GM12891 (cell line): ENCODE measurements around the gene PPCS.

Experiments used
- DNase-seq: peaks from one replicate; pipeline ENCODE4 v3.0.0; 2011; ENCODE audit warnings: low spot score; ENCODE audit not compliant: insufficient read length
- FAIRE-seq: peaks from 2 replicates; lab custom pipeline; 2011; peaks lifted over from hg19 to GRCh38; lab: Jason Lieb, UNC
- PAX5 ChIP-seq: IDR thresholded peaks from 2 replicates; pipeline ENCODE4 v1.6.1; 2011; ENCODE audit warnings: low read length, moderate library complexity, mild to moderate bottlenecking; ENCODE audit not compliant: insufficient read depth, severe bottlenecking
- POLR2A ChIP-seq: IDR thresholded peaks from 2 replicates; pipeline ENCODE4 v1.6.1; 2011; ENCODE audit warnings: low read depth, low read length, control low read depth
- POLR2AphosphoS5 ChIP-seq: IDR thresholded peaks from 2 replicates; pipeline ENCODE4 v1.6.1; 2011; ENCODE audit warnings: low read depth, low read length, control low read depth
- POU2F2 ChIP-seq: IDR thresholded peaks from 2 replicates; pipeline ENCODE4 v1.6.1; 2011; ENCODE audit warnings: low read depth, mild to moderate bottlenecking, control low read depth, low read length, moderate library complexity
- SPI1 ChIP-seq: IDR thresholded peaks from 2 replicates; pipeline ENCODE4 v1.6.1; 2011; ENCODE audit warnings: low read depth, low read length, control low read depth
- TAF1 ChIP-seq: IDR thresholded peaks from 2 replicates; pipeline ENCODE4 v1.6.1; 2011; ENCODE audit warnings: low read depth, low read length, control low read depth

Gene PPCS

DNA sequence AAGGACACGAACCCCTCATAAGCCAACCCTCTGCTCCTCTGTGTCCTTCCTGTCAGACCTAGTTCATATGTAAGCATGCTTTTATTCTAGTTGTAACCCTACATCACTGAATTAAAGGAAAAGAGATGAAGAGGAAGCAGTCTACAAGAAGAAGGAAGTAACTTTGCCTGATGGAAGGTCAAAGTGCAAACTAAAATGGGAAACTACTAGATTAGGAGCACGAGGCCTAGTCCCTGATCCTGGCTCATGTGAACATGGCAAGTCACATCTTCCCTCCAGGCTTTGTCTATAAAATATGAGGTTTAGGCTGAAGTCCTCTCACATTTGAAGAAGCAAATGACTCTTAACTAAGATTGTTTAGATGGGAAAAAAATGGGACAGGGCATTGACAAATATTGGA lies 13.7 kb upstream of the PPCS start:
- FAIRE-seq (no peak), DNase-seq (no peak)
- TF ChIP-seq POLR2AphosphoS5 (no peak), POU2F2 (no peak), POLR2A (no peak), PAX5 (no peak), TAF1 (no peak), SPI1 (no peak)

DNA sequence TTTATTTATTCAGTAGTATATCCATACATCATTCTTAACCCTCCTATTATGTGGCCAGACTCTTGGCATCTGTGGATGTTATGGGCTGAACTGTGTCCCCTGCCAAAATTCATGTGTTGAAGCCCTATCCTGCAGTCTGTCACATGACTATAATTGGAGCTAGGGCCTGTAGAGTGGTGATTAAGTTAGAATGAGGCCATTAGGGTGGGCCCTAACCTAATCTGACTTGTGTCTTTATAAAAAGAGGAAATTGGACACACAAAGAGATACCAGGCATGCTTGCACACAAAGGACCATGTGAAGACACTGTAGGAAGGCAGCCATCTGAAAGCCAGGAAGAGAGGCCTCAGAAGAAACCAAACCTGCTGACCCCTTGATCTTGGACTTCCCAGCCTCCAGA lies 7.1 kb upstream of the PPCS start:
- no peak for FAIRE-seq

DNA sequence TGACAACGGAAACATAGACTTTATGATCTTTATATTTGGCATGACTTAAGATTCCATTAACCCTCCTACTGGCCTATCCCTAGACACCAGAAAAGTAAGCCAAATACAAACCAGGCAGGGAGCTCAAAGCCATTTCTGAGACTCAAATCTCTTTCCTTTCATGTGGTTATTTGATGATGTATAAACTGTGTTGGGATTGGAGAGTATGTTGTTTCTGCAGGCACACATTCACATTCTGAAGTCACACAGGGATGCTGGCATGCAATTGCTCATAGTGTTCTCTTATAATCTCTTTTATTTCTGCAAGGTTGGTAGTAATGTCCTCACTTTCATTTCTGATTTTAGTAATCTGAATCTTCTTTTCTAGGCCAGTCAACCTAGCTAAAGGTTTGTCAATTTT lies 6.3 kb upstream of the PPCS start:
- TF ChIP-seq PAX5: no peak
- no peak for TF ChIP-seq SPI1
- TF ChIP-seq POLR2AphosphoS5: no peak
- TF ChIP-seq POLR2A: no peak
- no peak for TF ChIP-seq POU2F2
- TF ChIP-seq TAF1: no peak
- no peak for FAIRE-seq
- no peak for DNase-seq

More for the DNA sequence above, 7.1 kb upstream of the PPCS start:
- no peak for DNase-seq
- no peak for TF ChIP-seq TAF1
- no peak for TF ChIP-seq POU2F2
- no peak for TF ChIP-seq POLR2A
- TF ChIP-seq POLR2AphosphoS5: no peak
- no peak for TF ChIP-seq PAX5
- no peak for TF ChIP-seq SPI1

DNA sequence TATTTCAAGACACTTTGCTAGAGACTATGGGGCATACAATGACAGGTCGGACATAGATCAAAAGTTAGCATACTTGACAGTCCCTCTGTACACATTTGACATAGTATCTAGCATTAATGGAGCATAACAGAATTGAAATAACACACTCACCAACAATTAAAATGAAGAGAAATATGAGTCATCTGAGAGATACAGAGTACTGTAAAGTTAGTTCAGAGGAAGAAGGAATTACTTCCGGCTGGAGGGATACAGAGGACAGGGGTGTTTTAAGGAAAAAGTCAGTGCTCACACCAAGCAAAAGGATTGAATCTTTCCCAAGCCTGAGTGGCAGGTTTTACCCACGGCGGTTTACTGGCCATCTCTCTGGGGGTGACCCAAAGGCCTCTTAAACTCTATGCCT lies 3.0 kb upstream of the PPCS start:
- FAIRE-seq (no peak), DNase-seq (no peak)
- TF ChIP-seq POLR2A: no peak
- TF ChIP-seq POLR2AphosphoS5: no peak
- TF ChIP-seq SPI1: no peak

DNA sequence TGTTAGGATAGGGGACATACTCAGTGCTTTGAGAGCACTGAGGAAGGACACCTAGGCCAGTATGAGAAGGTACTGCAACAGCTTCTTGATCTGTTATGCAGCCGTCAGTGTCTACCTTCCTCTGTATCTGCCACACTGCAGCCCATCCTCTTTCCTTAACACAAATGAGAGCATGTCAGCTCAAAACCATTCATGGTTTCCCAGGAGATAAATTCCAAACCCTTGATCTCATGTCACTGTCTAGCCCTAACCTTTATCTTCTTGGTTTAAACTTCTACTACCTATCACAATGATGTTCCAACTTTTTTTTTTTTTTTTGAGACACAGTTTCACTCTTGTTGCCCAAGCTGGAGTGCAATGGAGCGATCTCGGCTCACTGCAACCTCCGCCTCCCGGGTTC lies 1.9 kb upstream of the PPCS start:
- FAIRE-seq: no peak
- DNase-seq: no peak
- TF ChIP-seq SPI1 (no peak), PAX5 (no peak), POU2F2 (no peak), TAF1 (no peak), POLR2A (no peak), POLR2AphosphoS5 (no peak)

DNA sequence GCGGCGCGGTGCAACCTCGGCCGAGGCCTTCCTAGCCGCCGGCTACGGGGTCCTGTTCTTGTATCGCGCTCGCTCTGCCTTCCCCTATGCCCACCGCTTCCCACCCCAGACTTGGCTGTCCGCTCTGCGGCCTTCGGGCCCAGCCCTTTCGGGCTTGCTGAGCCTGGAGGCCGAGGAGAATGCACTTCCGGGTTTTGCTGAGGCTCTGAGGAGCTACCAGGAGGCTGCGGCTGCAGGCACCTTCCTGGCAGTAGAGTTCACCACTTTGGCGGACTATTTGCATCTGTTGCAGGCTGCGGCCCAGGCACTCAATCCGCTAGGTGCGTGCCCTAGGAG lies 379 bp downstream of the PPCS start:
- TF ChIP-seq POLR2A (peak; percentile 53; the same call in 1 of the 2 replicates), PAX5 (no peak), POLR2AphosphoS5 (no peak; the same call in 1 of the 2 replicates), SPI1 (peak; percentile 69)
- peak; percentile 66 for DNase-seq
- no peak for FAIRE-seq

DNA sequence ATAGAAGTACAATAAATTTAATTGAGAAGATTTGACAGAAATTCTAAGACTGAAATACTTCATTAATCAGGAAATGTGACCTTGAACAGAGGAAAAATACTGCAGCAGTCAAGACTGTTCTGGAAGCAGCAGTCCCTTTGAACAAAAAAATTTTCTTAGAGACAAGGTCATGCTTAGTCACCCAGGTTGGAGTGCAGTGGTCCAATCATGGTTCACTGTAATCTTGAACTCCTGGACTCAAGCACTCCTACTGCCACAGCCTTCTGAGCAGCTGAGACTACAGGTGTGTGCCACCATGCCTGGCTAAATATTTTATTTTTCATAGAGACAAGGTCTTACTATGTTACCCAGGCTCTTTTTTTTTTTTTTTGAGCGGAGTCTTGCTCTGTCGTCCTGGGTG lies 4.9 kb downstream of the PPCS start:
- TF ChIP-seq TAF1 (no peak), POU2F2 (no peak), SPI1 (no peak), PAX5 (no peak), POLR2AphosphoS5 (no peak), POLR2A (no peak)
- no peak for FAIRE-seq
- no peak for DNase-seq

DNA sequence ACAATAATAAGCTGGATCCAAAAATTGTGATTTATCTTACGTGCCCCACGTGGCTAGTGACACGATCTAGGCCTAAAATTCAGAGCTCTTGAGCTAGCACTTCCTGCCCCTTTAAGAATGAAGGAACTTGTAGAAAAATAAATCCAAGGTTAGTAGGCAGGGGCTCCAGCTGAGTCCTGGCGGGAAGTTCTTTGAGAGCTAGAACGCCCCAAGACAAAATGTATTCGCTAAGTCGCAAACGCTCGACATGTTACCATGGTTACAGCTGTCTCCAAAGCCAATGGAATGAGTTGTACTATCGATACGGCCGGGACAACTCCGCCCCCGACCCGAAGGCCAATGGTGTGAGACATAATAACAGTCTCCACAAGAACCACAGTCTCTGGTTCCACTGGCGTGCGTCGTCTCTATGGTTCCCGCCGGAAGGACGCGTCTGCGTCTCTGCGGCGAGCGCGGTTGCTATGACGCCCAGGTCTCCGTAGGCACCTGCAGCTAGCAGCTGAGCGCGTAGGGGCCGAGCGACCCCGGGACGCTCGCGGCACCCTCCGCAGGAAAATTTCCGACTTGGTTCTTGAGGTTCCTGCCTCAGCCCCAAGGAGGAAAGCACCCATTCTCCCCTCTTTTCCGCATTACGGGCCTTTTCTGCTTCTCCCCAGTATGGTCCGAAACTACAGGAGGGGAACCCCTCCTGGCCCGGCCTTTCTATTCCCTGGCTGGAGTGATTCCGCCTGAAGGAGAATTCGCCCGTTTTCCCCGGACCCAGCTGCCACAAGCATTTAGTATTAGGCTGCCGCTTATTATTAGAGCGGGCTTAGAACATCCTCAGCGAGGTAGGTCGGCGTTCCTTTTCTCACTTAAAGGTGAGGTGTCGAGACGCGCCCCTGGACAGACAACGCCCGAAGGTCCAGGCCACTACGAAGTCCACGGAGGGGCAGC lies 6.8 kb downstream of the PPCS start, which contains the start of gene CCDC30:
CCDC30 (plus strand) TSS at position 459 of the 936 bp plus-strand sequence. CDS start 17,266 bp downstream, outside the sequence.
- FAIRE-seq (peak; percentile 99), DNase-seq (peak; percentile 78)
- TF ChIP-seq POU2F2 (0 out of 2 replicates have a peak, but pooled peaks have one; percentile 32), TAF1 (no peak), POLR2AphosphoS5 (no peak), SPI1 (no peak), POLR2A (peak; percentile 43; the same call in 1 of the 2 replicates), PAX5 (no peak)

DNA sequence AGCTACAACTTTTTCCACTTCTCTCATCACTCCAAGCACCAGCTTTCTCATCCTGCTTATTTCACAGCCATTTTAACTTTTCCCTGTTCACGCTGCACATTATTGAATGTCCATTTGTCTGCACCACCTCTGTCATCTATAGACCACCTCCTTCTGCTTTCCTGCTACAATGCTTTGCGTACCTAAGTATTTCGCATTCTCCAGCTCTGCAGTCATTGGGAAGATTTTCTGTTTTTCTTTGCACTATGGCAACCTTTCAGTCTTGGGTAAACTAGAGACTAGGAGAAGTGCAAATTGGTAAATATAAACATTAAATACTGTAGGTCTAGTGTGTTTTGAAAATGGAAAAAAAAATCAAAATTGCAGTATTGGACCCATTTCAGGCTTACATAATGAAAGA lies 7.6 kb downstream of the PPCS start:
- TF ChIP-seq POLR2A (no peak), TAF1 (no peak), SPI1 (no peak), POLR2AphosphoS5 (no peak), PAX5 (no peak), POU2F2 (no peak)
- no peak for DNase-seq
- no peak for FAIRE-seq

DNA sequence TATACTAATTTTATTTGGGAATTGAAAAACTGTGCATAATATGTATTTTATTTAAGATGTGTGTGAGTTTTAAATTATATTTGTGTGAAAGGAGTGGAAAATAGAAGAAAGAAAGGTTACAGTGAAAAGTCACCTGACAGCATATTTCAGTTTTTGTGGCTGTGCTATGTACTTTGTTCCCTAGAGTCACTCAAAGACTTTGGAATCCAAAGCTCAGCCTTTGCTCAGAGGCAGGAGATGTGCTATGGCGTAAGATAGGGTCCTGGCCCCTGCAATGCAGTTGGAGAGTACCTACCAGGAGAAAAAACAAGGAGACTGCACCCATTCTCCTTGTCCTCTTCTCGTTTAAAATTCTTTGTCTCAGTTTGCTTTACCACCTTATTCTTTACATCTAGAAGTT lies 9.7 kb downstream of the PPCS start:
- FAIRE-seq: no peak
- no peak for TF ChIP-seq POLR2AphosphoS5
- TF ChIP-seq TAF1: no peak
- DNase-seq: no peak
